ENCODE results near the gene MIGA1.
"Not testable (repeated sequence)": the region's sequence is repeated elsewhere in the genome, so short reads cannot be mapped to it uniquely, and the experiment has no call there.

MIGA1 gene, protein sequence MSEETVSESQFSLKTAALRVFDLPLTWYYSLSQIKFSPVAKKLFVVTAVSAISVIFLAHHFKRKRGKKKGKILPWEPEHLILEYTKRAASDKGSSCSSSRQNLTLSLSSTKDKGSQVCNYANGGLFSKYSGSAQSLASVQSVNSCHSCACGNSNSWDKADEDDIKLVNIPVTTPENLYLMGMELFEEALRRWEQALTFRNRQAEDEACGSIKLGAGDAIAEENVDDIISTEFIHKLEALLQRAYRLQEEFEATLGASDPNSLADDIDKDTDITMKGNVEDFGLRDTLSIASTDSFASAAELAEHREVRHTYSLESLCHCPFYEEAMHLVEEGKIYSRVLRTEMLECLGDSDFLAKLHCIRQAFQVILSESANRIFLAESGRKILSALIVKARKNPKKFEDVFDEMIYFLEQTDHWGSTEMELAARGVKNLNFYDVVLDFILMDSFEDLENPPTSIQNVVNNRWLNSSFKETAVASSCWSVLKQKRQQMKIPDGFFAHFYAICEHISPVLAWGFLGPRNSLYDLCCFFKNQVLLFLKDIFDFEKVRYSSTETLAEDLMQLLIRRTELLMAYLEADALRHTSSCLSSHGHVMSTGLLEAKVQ

GRCh38 chr1:77779529-77780281 is at the start of gene MIGA1:
Gene MIGA1, plus strand, starts transcription at chr1:77779649. Its CDS starts 3,604 bp downstream, at chr1:77783253.
- in situ Hi-C loops (cut with MboI; ENCODE audit: low sequenced_read_pairs) = no loop called here

GRCh38 chr1:77732090-77732489 is 47.4 kb upstream of the MIGA1 start:
- in situ Hi-C loops (cut with MboI; ENCODE audit: low sequenced_read_pairs) = no loop called here

- in situ Hi-C loops (cut with MboI; ENCODE audit: low sequenced_read_pairs) = no loop called here
Observed at GRCh38 chr1:77739235-77739634, 40.2 kb upstream of the MIGA1 start.

DNA sequence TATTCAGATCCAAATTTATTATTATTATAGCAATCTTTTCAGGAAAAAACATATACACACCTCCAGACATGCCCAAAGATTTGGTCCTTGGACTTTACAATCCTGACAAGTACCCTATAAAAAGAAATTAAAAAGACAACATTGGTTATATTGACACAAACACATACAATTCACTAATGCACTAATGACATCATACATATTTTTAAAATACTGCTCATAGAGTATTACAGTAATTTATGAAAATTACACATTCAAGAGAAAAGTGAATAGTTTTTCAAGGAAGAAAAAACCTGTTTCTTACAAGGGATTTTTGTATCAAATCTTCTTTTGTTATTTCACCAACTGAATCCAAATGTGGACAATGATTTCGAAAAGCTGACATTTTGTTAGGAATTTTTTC is 38.1 kb upstream of the MIGA1 start:
- in situ Hi-C loops (cut with MboI; ENCODE audit: low sequenced_read_pairs) = no loop called here

- in situ Hi-C loops (cut with MboI; ENCODE audit: low sequenced_read_pairs) = no loop called here
Observed at GRCh38 chr1:77742011-77742555, 37.4 kb upstream of the MIGA1 start.

GRCh38 chr1:77744576-77744975 is 34.9 kb upstream of the MIGA1 start:
- in situ Hi-C loops (cut with MboI; ENCODE audit: low sequenced_read_pairs) = no loop called here

GRCh38 chr1:77749489-77749888 is 30.0 kb upstream of the MIGA1 start:
- in situ Hi-C loops (cut with MboI; ENCODE audit: low sequenced_read_pairs) = not testable (repeated sequence)

- in situ Hi-C loops (cut with MboI; ENCODE audit: low sequenced_read_pairs) = no loop called here
Observed at GRCh38 chr1:77756052-77756754, 23.2 kb upstream of the MIGA1 start.

- in situ Hi-C loops (cut with MboI; ENCODE audit: low sequenced_read_pairs) = no loop called here
Observed at GRCh38 chr1:77757066-77757584, 22.3 kb upstream of the MIGA1 start.

- in situ Hi-C loops (cut with MboI; ENCODE audit: low sequenced_read_pairs) = no loop called here
Observed at GRCh38 chr1:77757603-77758002, 21.8 kb upstream of the MIGA1 start.

DNA sequence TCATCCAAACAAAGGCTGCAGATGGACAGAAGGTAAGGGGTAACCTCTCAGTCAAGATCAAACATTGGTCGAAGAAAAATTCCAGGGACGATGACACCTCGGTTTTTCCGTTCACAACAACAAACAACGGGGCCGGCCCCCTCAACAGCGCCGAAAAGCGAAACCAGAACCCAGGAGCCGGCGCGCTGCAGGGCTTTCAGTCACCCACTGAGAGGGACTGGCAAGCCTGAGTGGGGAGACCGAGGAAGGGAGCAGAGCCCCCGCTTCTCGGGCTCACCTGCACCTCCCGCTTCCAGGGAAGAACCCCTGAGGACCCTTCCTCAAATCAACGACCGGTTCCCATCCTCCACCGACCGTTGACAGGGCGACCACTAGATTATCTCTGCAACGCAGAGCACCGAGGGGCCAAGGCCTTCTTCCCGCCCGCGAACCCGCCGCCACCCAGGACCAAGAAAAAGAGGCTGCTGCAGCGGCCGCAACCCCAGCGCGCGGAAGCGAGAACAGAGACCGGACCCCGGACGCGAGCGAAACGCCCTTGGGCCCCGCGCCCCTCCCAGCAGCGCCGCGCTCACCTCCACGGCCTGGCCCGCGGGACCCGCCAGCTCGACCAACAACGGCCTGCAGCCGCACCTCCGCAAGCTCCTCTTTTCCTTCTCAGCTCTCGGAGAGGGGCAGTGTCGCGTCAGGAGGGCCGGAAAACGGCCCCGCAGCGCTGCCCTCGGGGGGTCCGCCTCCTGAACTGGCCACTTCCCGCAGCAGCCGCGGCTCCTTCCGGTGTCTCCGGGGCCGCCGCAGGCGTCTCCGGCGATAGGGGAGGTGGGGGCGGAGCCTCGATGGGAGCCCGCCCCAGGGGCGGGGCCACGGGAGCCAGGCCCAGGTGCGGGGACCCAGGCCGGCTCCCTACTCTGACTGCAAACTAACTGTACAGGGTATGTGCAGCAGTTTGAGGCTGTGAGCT is 20.1 kb upstream of the MIGA1 start, which contains the start of gene USP33:
USP33 (minus strand) TSS at position 782 of the 958 bp plus-strand sequence. CDS start 18,155 bp downstream, outside the sequence.
- in situ Hi-C loops (cut with MboI; ENCODE audit: low sequenced_read_pairs) = no loop called here

GRCh38 chr1:77762072-77762476 is 17.4 kb upstream of the MIGA1 start:
- in situ Hi-C loops (cut with MboI; ENCODE audit: low sequenced_read_pairs) = no loop called here

- in situ Hi-C loops (cut with MboI; ENCODE audit: low sequenced_read_pairs) = no loop called here
Observed at GRCh38 chr1:77768006-77768405, 11.4 kb upstream of the MIGA1 start.

GRCh38 chr1:77776007-77776700 is 3.3 kb upstream of the MIGA1 start:
- in situ Hi-C loops (cut with MboI; ENCODE audit: low sequenced_read_pairs) = no loop called here

GRCh38 chr1:77781683-77782082 is 2.2 kb downstream of the MIGA1 start:
- in situ Hi-C loops (cut with MboI; ENCODE audit: low sequenced_read_pairs) = no loop called here

DNA sequence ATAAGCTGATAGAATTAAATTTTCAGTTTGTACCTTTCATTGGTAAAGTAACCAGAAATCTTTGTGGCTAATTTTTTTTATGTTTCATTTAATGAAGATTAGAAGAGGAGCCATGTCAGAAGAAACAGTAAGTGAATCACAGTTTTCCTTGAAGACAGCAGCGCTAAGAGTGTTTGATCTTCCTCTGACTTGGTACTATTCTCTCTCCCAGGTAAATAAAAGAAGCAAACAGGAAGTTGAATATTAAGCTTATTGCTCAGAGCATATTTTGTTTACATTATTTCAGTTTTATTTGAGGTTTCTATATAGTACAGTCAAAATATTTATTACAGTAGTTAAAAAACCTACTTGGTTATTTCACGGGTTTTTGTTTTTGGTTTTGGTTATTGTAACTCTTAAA is 3.7 kb downstream of the MIGA1 start:
- in situ Hi-C loops (cut with MboI; ENCODE audit: low sequenced_read_pairs) = no loop called here

DNA sequence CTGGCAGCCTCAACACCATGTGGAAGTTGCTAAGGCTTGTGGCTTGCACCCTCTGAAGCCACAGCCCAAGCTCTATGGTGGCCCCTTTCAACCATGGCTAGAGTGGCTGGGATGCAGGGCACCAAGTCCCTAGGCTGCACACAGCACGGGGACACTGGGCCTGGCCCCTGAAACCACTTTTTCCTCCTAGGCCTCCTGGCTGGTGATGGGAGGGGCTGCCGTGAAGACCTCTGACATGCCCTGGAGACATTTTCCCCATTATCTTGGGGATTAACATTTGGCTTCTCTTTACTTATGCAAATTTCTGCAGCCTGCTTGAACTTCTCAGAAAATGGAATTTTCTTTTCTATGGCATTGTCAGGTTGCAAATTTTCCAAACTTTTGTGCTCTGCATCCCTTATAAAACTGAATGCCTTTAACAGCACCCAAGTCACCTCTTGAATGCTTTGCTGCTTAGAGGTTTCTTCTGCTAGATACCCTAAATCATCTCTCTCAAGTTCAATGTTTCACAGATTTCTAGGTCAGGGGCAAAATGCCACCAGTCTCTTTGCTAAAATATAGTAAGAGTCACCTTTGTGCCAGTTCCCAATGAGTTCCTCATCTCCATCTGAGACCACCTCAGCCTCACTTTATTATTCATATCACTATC is 6.8 kb downstream of the MIGA1 start:
- in situ Hi-C loops (cut with MboI; ENCODE audit: low sequenced_read_pairs) = not testable (repeated sequence)

DNA sequence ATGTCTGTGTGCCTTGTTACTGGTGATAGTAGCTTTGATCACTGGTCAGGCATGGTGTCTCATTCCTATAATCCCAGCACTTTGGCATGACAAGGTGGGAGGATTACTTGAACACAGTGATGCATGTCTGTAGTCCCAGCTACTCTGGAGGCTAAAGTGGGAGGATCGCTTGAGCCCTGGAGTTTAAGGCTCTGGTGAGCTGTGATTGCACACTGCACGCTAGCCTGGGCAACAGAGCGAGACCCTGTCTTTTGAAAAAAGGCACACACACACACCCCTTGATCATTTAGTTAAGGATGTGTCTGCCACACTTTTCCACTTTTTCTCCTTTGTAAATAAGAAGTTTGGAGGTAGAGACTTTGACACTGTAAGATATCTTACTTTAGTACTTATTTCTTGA is 15.1 kb downstream of the MIGA1 start:
- in situ Hi-C loops (cut with MboI; ENCODE audit: low sequenced_read_pairs) = no loop called here
